ENCODE measurements around the gene CPNE1.

CPNE1 gene

DNA sequence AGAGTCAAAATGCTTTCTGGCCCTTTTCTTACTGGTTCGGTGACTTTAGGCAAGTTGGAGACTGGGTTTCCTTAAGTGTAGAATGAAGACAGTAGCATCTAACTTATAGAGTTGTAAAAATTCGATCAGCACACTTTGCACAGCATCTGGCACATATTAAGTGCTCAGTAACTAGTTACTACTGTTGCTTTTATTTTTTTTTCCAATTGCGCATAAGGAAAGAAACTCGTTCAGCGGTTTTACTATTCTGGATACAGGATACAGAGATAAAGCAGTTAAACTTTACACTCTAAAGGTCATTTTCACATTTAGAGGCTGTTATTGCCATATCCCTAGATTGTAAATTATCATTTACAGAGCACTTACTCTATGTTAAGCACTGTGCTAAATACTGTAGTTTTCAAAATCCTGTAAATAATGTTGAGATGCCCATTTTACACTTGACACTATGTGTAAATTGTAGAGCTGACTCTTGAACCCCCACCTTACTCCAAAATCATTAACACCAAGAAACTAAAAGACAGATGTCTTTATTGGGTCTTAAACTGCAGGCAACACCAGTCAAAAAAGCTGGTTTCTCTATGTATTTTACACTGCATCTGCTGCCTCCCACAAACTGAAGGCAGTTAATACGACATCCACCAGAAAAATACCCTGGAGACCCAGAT is 35.4 kb upstream of the CPNE1 start:
- H3K4me3 ChIP-seq (ENCODE audit: low read depth, low read length) = peak overlapping the region; percentile 70
- TF ChIP-seq, protein P1, sequence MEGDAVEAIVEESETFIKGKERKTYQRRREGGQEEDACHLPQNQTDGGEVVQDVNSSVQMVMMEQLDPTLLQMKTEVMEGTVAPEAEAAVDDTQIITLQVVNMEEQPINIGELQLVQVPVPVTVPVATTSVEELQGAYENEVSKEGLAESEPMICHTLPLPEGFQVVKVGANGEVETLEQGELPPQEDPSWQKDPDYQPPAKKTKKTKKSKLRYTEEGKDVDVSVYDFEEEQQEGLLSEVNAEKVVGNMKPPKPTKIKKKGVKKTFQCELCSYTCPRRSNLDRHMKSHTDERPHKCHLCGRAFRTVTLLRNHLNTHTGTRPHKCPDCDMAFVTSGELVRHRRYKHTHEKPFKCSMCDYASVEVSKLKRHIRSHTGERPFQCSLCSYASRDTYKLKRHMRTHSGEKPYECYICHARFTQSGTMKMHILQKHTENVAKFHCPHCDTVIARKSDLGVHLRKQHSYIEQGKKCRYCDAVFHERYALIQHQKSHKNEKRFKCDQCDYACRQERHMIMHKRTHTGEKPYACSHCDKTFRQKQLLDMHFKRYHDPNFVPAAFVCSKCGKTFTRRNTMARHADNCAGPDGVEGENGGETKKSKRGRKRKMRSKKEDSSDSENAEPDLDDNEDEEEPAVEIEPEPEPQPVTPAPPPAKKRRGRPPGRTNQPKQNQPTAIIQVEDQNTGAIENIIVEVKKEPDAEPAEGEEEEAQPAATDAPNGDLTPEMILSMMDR (IDR thresholded peaks at IDR 0.05; ENCODE audit: borderline replicate concordance, insufficient read depth, low read depth, low read length) = no peak

DNA sequence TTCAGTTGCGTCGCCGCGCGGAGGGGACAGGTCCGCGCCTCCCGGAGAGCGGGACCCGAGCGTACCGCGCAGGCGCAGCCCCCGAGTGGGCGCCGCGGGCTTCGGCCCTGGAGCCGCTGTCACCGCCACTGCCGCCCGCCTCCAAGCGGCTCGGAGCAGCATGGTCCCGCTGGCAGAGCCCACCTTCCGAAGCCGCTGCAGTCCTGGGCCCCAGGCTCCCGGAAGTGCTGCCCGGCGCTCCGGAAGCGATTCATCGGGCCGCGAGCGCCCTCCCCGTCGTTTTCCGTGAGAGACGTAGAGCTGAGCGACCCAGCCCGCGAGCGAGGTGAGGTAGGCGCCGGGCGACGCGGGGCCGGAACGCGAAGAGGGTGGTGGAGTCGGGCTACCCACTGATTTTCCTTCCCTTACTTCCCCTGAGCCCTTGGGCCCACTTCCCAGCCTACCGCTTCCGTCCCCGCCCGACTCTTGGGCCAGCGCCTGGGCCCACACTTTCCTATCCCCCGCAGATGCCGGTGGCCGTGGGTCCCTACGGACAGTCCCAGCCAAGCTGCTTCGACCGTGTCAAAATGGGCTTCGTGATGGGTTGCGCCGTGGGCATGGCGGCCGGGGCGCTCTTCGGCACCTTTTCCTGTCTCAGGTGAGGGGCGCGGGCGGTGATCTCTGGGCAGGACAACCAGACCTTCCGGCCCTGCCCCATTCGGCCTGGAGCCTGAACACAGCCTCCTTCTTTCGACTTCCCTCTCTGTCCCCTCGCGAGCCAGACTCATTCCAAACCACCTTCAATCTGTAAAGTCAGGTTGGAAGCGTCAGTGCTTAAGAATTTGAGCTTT is 34.6 kb upstream of the CPNE1 start, which contains the start of the genes NFS1 and ROMO1:
Gene NFS1, minus strand, starts transcription at position 226 of the 830 bp plus-strand sequence. Its CDS starts 64 bp downstream, at position 162.
Gene ROMO1, plus strand, starts transcription at position 279 of the 830 bp plus-strand sequence. Its CDS starts 228 bp downstream, at position 507.
- TF ChIP-seq, protein P1 (IDR thresholded peaks at IDR 0.05; ENCODE audit: borderline replicate concordance, insufficient read depth, low read depth, low read length) = 0 out of 2 replicates have a peak, but pooled peaks have one; percentile 19
- H3K4me3 ChIP-seq (ENCODE audit: low read depth, low read length) = peak within 1 kb of the TSS; percentile 70

DNA sequence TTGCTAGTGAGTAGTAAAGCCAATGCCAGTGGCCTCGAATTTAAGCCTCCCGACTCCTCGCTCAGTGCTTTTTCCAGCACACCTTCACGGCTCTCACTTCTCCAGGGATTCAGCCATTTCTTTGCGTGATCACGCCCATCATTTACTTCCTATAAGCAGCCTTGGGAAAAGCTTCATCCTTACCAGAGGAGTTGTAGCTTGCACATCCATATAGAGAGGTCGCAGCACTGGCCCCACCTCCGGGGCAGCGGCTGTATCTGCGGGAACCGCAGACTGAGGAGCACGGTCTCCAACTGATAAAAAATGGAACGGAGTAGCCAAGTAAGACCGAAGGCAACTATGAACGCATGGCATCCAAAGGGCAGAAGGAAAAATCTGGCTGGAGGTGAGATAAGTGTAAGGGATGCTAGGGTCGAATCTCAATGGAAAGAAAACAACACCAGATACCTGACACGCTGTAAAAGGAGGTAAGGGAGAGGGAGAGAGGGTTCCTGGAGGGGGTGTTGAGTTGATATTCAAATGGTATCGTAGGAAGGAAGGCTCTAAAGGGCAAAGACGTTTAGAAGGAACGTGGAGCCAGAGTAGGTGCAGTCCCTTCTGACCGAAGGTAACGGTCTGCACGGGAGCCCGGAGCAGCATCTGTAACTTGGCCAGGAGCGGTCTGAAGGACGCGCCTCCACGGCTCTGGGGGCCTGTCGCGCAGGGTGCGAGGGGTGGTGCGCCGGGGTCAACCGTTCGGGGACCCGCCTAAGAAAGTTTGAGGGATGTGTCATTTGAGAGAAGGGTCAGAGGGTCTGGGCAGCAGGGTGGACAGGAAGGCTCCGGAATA is 33.8 kb upstream of the CPNE1 start:
- TF ChIP-seq, protein P1 (IDR thresholded peaks at IDR 0.05; ENCODE audit: borderline replicate concordance, insufficient read depth, low read depth, low read length) = no peak
- peak overlapping the region; percentile 70 for H3K4me3 ChIP-seq (ENCODE audit: low read depth, low read length)

- TF ChIP-seq, protein P1 (IDR thresholded peaks at IDR 0.05; ENCODE audit: borderline replicate concordance, insufficient read depth, low read depth, low read length) = no peak
- no peak overlapping the region for H3K4me3 ChIP-seq (ENCODE audit: low read depth, low read length)
Measured at GRCh38 chr20:35697696-35698297, 33.1 kb upstream of the CPNE1 start.

DNA sequence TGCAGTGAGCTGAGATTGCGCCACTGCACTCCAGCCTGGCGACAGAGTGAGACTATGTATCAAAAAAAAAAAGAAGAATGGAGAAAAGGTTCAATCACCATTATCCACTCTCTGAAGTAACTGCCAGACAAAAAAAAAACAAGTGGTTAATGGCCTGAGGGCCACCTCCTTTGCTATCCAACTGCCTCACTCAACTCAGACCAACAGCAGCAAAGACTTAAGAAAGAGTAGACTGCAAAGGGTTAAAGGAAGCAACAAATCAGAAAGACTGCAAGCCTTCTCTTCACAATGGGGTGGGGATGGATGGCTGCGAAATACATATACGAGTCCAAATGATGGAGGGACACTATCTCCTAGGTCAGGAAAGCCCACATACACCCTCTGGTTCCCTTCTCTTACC is 31.3 kb upstream of the CPNE1 start:
- H3K4me3 ChIP-seq (ENCODE audit: low read depth, low read length) = no peak overlapping the region
- TF ChIP-seq, protein P1 (IDR thresholded peaks at IDR 0.05; ENCODE audit: borderline replicate concordance, insufficient read depth, low read depth, low read length) = no peak

DNA sequence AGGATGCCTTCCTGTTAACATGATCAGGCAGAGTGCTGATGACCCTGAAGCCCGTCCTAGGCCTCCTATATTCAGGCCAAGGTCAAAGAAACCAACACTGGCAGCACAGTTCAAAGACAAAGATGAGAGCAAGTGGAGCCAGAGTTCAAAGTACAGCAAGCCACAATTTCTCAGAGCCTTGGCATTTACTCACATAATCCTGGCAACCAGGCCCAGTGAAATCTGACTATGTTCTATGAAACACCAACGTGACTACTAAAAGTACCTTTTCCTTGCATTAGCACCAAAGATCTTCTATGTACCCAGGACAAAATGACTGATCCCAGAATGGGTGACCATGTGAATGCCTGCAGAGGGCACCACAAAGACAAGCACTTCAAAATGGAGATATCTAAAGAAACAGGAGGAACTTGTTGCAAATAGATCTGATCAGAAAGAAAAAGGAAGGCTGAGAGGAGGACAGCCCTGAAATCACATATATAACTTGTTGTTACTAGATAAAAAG is 30.6 kb upstream of the CPNE1 start:
- TF ChIP-seq, protein P1 (IDR thresholded peaks at IDR 0.05; ENCODE audit: borderline replicate concordance, insufficient read depth, low read depth, low read length) = no peak

More for the DNA sequence above, 30.6 kb upstream of the CPNE1 start:
- no peak overlapping the region for H3K4me3 ChIP-seq (ENCODE audit: low read depth, low read length)

All from GM12875 (cell line).